OCI-LY7 (cell line): Measurements from ENCODE around the gene KLHL33.

ENCODE experiments used
- EZH2phosphoT487 ChIP-seq: fragments of 200-600 bp; sonication (generic); IDR thresholded peaks from 2 replicates; pipeline ENCODE4 v1.6.1; 2018; ENCODE audit warnings: low read depth, borderline replicate concordance, mild to moderate bottlenecking, mixed run types, antibody characterized with exemption, low read length, moderate library complexity, mixed read lengths
- TF ChIP-seq, protein P1 (sequence below): fragments of 200-600 bp; sonication (generic); conservative IDR thresholded peaks from 2 replicates; pipeline ENCODE4 v1.5.1; 2014; ENCODE audit warnings: mild to moderate bottlenecking, antibody characterized with exemption, low read length, moderate library complexity, mixed read lengths

DNA sequence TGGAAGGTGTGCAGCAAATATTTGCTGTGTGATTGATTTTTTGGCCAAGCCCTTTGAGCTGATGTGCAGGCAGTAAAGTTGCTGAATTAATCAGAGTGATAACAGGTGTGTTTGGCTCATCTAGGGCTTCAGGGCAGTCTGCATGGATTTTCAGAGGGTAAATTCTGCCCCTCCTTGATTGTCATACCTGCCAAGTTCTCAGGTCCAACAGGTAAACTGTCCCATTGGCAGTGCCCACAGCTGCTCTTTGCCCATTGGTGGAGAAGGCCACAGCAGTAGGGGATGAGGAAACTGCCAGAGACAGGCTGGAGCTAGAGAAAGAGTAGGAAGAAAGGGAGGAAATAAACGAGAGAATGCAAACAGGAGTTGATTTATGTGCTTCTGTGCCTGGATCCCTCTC is 56.2 kb downstream of the KLHL33 start:
- TF ChIP-seq, protein P1, sequence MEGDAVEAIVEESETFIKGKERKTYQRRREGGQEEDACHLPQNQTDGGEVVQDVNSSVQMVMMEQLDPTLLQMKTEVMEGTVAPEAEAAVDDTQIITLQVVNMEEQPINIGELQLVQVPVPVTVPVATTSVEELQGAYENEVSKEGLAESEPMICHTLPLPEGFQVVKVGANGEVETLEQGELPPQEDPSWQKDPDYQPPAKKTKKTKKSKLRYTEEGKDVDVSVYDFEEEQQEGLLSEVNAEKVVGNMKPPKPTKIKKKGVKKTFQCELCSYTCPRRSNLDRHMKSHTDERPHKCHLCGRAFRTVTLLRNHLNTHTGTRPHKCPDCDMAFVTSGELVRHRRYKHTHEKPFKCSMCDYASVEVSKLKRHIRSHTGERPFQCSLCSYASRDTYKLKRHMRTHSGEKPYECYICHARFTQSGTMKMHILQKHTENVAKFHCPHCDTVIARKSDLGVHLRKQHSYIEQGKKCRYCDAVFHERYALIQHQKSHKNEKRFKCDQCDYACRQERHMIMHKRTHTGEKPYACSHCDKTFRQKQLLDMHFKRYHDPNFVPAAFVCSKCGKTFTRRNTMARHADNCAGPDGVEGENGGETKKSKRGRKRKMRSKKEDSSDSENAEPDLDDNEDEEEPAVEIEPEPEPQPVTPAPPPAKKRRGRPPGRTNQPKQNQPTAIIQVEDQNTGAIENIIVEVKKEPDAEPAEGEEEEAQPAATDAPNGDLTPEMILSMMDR = no peak
- TF ChIP-seq EZH2phosphoT487 = no peak
